ENCODE measurements around the gene APAF1.
"Not testable (repeated sequence)": the region's sequence is repeated elsewhere in the genome, so short reads cannot be mapped to it uniquely, and the experiment has no call there.

The APAF1 gene

DNA sequence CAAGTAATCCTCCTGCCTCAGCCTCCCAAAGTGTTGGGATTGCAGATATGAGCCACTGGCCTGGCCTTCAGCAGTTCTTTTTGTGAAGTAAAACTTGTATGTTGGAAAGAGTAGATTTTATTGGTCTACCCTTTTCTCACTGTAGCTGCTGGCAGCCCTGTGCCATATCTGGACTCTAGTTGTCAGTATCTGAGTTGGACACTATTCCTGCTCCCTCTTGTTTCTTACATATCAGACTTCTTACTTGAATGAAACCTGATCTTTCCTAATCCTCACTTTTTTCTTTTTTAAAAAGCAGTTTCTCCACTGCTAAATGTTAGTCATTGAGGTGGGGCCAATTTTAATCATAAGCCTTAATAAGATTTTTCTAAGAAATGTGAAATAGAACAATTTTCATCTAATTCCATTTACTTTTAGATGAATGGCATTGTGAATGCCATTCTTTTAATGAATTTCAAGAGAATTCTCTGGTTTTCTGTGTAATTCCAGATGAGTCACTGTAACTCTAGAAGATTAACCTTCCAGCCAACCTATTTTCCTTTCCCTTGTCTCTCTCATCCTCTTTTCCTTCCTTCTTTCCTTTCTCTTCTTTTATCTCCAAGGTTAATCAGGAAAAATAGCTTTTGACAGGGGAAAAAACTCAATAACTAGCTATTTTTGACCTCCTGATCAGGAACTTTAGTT lies 88.7 kb downstream of the APAF1 start:
- DNase-seq, result no peak

DNA sequence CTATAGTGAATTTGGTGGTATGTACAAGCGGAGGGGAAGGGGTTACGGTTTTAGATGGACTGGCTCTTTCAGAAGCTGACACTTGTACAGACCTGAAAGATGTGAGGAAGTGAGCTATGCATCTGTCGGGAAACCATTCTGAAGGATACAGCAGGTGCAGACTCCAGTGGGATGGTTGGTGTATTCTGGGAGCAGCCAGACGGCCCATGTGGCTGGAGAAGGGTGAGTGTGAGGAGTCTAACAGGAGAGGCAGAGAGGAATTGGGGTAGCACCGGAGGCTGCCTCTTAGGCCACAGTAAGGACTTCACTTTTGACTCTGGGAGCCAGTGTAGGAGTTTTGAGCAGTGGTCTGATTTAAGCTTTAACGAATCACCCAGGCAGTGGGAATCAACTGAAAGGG lies 90.7 kb downstream of the APAF1 start:
- no peak for DNase-seq

DNA sequence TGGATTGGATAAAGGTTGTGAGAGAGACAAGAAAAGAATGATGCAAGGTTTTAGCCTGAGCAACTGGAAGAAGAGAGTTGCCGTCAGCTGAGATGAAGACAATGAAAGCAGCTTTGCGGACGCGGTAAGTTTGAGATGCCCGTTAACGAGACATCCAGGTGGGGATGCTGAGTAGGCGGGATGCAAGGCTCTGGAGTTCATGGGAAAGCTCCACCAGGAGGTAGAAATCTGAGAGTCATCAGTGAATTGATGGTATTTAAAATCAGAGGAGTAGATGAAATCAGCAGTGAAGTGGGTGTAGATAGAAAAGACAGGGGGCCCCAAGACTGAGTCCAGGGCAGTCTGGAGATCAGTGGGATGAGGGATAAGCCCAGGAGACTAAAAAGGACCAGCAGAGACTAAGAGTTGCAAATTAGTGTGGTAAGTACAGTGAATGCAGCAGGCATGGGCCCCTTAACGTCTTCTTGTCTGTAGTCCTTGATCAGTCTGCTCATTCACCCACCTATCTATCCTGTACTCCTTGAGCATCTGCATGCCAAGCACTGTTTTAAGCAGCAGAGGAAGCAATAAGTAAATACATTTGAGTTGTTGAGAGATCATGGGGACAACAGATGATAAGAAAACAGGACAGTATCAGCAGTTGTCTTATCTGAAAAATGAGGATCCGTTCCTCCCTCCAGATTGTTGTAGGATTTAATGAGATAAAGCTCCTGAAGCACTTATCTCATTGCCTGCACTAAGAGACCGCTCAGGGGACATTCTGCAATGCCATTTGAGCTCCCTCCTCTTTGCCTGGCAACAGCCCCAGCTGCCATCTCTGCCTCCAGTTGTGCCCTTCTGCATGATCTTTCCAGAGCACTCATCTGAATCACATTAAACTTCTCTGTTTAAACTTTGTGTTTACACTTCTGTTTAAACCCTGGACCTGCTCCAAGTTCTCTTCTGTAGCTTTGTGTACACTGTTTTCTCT lies 91.5 kb downstream of the APAF1 start:
- DNase-seq, result no peak

DNA sequence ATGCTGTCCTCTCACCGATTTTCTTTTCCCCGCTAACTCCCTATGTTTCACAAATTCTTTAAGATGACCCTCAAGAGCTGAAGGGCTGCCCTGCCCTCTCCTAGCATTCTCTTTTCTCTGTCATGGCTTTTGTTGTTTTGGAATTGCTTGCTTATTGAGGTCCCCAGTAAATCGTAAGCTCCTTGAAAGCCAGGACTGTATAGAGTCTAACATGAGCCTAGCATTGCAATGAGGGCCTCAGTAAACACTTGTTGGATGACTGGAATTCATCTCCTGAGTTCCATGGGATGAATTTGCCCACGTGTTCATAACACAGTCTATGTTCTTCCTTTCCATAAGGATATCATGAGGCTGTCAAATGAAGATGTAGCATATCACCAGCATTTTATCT lies 92.2 kb downstream of the APAF1 start:
- DNase-seq, result no peak

GRCh38 chr12:98738002-98738401 lies 92.9 kb downstream of the APAF1 start:
- DNase-seq, result no peak

GRCh38 chr12:98738539-98738938 lies 93.4 kb downstream of the APAF1 start:
- no peak for DNase-seq

GRCh38 chr12:98740751-98741150 lies 95.7 kb downstream of the APAF1 start:
- DNase-seq, result no peak

GRCh38 chr12:98741196-98741555 lies 96.1 kb downstream of the APAF1 start:
- peak; percentile 81 for DNase-seq

DNA sequence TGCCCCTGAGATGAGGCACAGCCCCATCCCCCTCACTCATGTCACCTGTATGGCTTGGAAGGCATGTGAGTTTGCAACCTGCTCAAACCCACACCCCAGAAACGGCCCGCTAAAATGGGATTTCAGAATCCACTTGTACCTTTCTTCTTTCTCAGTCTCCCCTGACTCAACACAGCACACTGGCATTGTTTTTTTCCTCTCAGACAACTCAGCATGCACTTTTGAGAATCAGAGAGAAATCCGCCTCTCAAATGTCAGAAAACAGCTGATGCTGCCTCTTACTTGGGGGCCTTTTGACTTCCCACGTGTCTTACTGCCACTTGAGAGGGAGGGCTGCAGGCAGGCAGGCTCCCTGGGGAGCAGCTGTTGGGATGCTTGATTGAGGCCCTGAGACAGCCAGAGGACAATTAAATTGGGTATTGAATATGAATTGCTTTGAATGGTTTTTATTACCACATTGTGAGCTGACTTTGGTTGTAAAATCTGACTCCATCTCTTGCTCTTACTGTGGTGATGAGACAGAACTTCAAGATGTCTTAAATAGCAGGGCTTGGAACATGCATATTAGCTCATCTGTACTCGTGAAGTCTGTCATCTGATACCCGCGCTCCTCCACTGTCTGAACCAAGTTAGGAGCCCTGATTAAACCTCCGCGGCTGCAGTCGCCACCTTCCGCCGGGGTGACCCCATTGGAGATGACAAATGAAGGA lies 96.6 kb downstream of the APAF1 start:
- DNase-seq, result peak; percentile 60

DNA sequence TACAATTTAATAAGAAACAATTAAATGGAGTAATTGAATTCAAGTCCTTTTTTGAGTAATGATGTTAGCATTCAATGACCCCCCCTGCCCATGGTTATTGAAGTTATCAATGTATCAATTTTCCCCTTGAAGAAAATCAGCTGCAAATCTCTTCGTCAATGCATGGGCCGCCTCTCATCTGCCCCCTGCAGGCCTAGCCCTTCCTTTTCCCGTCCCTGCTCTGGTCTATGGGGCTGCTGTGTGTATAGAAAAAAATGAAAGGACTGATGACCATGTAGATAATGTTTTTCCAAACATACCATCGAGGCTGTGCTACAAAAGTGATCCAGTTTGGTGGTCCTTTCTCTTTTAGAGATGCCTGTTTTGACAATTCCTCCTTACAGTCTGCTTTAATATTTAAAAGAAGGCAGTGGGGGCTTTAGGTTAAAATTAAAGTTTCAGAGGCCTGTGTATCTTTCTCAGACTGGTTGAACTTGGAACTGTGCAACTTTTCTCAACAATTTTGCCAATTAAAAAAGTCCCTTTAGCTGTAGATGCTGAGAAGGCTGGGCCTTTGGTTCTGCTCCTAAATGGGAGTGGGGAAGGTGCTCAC lies 98.4 kb downstream of the APAF1 start:
- DNase-seq, result peak; percentile 67

DNA sequence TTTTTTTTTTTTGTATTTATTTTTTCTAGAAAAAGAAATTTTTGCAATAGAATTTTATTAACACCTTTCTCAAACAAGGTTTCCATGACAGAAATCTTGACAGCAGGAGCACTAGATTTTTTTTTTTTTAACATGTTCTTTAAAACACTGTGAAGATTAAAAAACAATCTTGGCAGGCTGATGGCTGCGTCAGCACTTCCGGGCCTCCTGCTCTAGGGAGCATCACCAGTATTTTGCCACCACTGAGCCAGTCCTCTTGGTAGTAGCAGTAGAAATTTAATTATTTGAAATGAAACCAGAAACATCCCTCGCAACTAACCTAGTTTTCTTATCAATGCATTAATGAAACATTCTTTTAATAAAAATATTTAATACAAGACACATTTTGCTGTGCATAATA lies 99.6 kb downstream of the APAF1 start:
- DNase-seq, result no peak

- peak; percentile 45 for DNase-seq
Measured at GRCh38 chr12:98745578-98746391, 100.7 kb downstream of the APAF1 start.

DNA sequence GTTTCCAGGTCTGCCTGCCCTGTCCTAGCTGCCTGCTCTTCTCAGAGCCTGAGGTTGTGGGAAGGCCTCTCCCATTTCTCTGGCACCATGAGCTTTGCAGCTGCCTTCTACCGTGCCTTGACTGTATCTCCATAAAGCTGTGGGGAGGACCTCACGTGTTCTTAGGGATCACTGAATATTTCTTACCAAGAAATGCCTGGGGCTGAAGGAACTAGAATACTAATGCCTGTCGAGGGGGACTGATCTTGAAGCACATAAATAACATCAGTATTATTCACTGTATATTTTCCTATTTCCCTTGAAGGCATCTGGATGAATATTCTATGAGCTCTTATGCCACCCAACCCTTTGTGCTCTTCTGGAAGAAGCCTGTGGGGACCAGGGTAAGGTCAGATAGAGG lies 103.4 kb downstream of the APAF1 start:
- no peak for DNase-seq

GRCh38 chr12:98750511-98750910 lies 105.4 kb downstream of the APAF1 start:
- no peak for DNase-seq

DNA sequence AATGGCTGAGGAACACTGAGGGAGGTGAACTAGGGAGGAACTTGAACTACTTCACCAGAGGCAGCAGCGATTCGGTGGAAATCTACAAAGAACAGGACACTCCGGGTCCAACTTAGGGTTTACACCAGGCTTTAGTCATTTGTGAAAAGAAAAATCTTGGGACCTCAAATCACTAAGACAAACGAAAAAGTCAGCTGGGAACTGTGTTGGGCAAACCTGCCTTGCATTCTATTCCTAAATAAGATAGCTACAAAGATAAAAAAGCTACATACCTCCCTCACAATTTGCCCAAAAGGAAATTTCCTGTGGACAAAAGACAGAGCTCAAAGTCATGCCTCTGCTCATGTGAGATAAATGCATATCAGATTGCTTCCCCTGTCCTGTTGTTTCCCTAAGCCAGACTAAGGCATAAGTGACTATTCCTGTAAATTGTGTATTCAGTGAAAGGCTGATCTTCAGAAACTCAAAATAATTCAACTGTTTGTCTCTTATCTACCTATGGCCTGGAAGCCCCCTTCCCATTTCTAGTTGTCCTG lies 106.6 kb downstream of the APAF1 start:
- DNase-seq, result no peak

- DNase-seq, result no peak
Measured at GRCh38 chr12:98752726-98753125, 107.6 kb downstream of the APAF1 start.

DNA sequence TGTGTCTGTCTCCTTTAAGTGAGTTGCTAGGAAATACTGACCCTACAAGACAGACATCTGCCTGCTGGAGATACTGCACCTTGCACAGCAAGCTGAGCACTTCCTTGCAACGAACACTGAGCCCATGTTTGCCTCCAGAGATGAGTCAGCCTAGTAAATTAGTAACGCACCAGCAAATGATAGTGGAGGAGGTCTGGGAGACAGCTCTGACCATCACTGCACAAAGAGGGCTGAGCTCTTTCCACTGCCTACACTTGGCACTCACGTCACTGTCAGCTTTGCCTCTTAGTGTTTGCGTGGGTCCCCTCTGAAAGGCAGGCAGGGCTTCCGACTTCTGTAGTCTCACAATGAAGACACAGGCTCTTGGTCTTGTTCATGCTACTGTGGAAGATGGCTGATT lies 109.0 kb downstream of the APAF1 start:
- DNase-seq, result peak; percentile 86

- DNase-seq, result not testable (repeated sequence)
Measured at GRCh38 chr12:98755855-98756254, 110.8 kb downstream of the APAF1 start.

GRCh38 chr12:98757455-98757854 lies 112.4 kb downstream of the APAF1 start:
- DNase-seq, result no peak

DNA sequence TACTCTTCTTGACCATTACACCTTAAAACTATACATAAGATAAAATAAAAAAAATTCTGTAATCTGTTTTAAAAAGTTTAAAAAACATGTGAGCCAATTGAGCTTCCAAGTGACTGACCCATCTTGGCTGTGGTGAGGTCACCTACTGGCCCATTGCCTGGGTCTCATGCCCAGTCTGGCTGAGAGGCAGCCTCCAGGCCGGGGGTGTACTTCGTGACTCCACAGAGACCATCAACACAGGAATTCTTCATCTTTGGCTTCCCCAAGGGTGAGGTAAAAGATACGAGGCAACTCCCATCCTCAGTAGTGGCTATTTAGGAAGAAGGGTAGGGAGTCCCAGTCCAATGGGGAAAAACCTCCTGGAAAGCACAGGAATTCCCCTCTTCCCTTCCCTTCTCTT lies 113.2 kb downstream of the APAF1 start:
- DNase-seq, result no peak

GRCh38 chr12:98763656-98764055 lies 118.6 kb downstream of the APAF1 start:
- DNase-seq, result no peak

GRCh38 chr12:98767248-98767647 lies 122.2 kb downstream of the APAF1 start:
- no peak for DNase-seq

Data from activated CD4-positive, alpha-beta T cell treated with anti-CD3 and anti-CD28 coated beads, Interleukin-2, amount 50 U/mL, for 16 hours (primary cell).